Sigmoid colon (tissue), 4 donors: ENCODE data around the gene SSR1.

Experiments
- CTCF ChIP-seq, 4 experiments: fragments of 450-650 bp in 3 of 4; fragments of 200-600 bp in 1 of 4; IDR thresholded peaks; one replicate each; pipeline ENCODE4 v1.5.1; 2016 to 2019; ENCODE audit warnings: antibody characterized with exemption in 4 of 4, mild to moderate bottlenecking in 3 of 4, moderate library complexity in 2 of 4
- EP300 ChIP-seq, 4 donors: sonication (generic); formaldehyde crosslinking; IDR thresholded peaks; one replicate each; pipeline ENCODE4 v1.6.1; 2017; ENCODE audit warnings: antibody characterized with exemption in 4 of 4

DNA sequence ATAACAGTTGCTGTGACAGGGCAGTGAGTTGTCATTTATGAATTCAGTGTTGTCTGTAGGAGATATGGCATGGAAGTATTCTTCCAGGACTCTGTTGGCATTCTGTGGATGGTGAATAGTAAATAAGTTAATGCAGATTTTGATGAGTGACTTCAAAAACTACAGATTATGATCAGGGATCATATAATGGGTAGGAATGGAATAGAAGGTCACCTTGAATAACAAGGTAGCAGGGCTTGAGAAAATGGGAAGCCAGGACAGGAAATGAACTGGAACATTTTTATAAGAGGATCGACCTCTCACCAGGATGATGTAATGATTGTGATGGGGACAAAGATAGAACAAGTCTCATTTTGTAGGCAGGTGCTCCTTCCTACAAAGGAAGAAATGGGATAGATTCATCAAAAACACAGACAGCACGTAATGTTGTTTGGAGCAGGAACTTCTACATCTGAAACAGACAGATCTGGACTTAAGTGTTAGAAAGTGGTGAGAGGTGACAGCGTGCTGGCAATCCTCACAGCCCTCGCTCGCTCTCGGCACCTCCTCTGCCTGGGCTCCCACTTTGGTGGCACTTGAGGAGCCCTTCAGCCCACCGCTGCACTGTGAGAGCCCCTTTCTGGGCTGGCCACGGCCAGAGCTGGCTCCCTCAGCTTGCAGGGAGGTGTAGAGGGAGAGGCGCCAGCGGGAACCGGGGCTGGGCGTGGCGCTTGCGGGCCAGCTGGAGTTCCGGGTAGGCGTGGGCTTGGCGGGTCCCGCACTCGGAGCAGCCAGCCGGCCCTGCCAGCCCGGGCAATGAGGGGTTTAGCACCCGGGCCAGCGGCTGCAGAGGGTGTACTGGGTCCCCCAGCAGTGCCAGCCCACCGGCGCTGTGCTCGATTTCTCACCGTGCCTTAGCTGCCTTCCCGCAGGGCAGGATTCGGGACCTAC lies 30.8 kb upstream of the SSR1 start:
- TF ChIP-seq EP300 (IDR thresholded peaks at IDR 0.05): no peak
- TF ChIP-seq CTCF (IDR thresholded peaks at IDR 0.05): no peak
